ENCODE measurements around the gene SLC44A1. TPM values are rescaled to one million over a fixed set of nuclear protein-coding genes. Genes with fewer than 3 reads are reported as not detected.

Gene SLC44A1
- total and polyA plus RNA-seq, 2 of the 13 experiments (the other 11 are each of a cell fraction or from before 2014, with no cell fraction given), result 21.4 to 40.8 TPM

- POLR2A ChIA-PET, result no interaction called here
- no TSS peak for BruUV-seq (replicated peaks)
- no peaks in the 10 kb centered on the region for H3K27me3 ChIP-seq (ENCODE audit: control insufficient read depth in 1 of 2, insufficient read depth in 2 of 2, low read length in 2 of 2)
- H3K9me3 ChIP-seq (ENCODE audit: low read length), result no peaks in the 10 kb centered on the region
- intact Hi-C loops (cut with micrococcal nuclease; ENCODE audit: unreplicated experiment) (loop anchor here (1.0 to 10.0 kb wide), 7 partner anchors 170 to 630 kb away; partner anchors contain the start of gene SLC44A1), in situ Hi-C loops (cut with HindIII; ENCODE audit: extremely low pct_ligation_motif_present, low pct_unique_long_range_greater_than_20kb) (loop anchor here (5.0 to 10.0 kb wide), 3 partner anchors 163 to 550 kb away; no protein-coding TSS in a partner anchor)
- ATAC-seq (no peak), FAIRE-seq (peak; percentile 62), DNase-seq (ENCODE audit: low spot score) (peak; percentile 62)
- H3K4me2 ChIP-seq (ENCODE audit: low read depth, low read length), result peak overlapping the region; percentile 67
- 2% methylated on average over 5 of the region's 6 CpGs for WGBS (ENCODE audit: low lambda C conversion rate)
- no peak overlapping the region for H3K4me3 ChIP-seq (replicated peaks in 1 of 3; ENCODE audit: insufficient read depth in 1 of 3, low read depth in 2 of 3, low read length in 3 of 3)
- no peaks in the 10 kb centered on the region for H3K79me2 ChIP-seq (ENCODE audit: insufficient read depth, low read length)
- no peaks in the 10 kb centered on the region for H3K36me3 ChIP-seq (replicated peaks in 1 of 2; ENCODE audit: control insufficient read depth in 1 of 2, insufficient read depth in 2 of 2, low read length in 2 of 2)
- no peaks in the 10 kb centered on the region for H4K20me1 ChIP-seq (ENCODE audit: insufficient read depth, low read length)
- H2AFZ ChIP-seq (ENCODE audit: low read length), result no peak overlapping the region
- H3K27ac ChIP-seq (ENCODE audit: extremely low read length, insufficient read depth, low read length), result no peak overlapping the region
- CTCF ChIA-PET (ENCODE audit: low intra/inter-chr PET ratio, low total read pairs), result interaction anchor here (1.0 to 2.2 kb wide), 4 partner anchors 227 to 552 kb away, joined by 3 to 19 read pairs (median 4); no protein-coding TSS in a partner anchor
- peaks cover 75% of the 10 kb centered on the region for H3K4me1 ChIP-seq (ENCODE audit: insufficient read depth, low read length)
- H3K9ac ChIP-seq (ENCODE audit: insufficient read depth, low read depth, low read length), result no peak overlapping the region
- TF ChIP-seq NR2F2 (IDR thresholded peaks at IDR 0.05; ENCODE audit: borderline replicate concordance, low read depth) (no peak), ZMYM4 (CRISPR knock-in tag; IDR thresholded peaks at IDR 0.05) (peak; percentile 52; the same call in 1 of the 2 replicates), TGIF2 (CRISPR knock-in tag; IDR thresholded peaks at IDR 0.05) (no peak), GTF3A (CRISPR knock-in tag; conservative IDR thresholded peaks at IDR 0.05) (no peak), YY1 (IDR thresholded peaks at IDR 0.05; ENCODE audit: insufficient read depth, insufficient replicate concordance, low read depth, low read length) (peak; percentile 35), ZNF737 (CRISPR knock-in tag; IDR thresholded peaks at IDR 0.05; ENCODE audit: borderline replicate concordance) (no peak), ZNF691 (CRISPR knock-in tag; IDR thresholded peaks at IDR 0.05; ENCODE audit: borderline replicate concordance, low read depth) (no peak), ZNF441 (CRISPR knock-in tag; IDR thresholded peaks at IDR 0.05; ENCODE audit: borderline replicate concordance) (0 out of 2 replicates have a peak, but pooled peaks have one; percentile 41), KLF15 (CRISPR knock-in tag; IDR thresholded peaks at IDR 0.05; ENCODE audit: borderline replicate concordance) (no peak), GATAD2A (CRISPR knock-in tag; IDR thresholded peaks at IDR 0.05) (peak; percentile 37; the same call in 1 of the 2 replicates), PITX1 (CRISPR knock-in tag; IDR thresholded peaks at IDR 0.05) (no peak), ZBTB7A (CRISPR knock-in tag; IDR thresholded peaks at IDR 0.05) (0 out of 2 replicates have a peak, but pooled peaks have one; percentile 36)
- TF ChIP-seq, protein P1, sequence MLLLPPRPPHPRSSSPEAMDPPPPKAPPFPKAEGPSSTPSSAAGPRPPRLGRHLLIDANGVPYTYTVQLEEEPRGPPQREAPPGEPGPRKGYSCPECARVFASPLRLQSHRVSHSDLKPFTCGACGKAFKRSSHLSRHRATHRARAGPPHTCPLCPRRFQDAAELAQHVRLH (CRISPR knock-in tag; IDR thresholded peaks at IDR 0.05; ENCODE audit: borderline replicate concordance, low read depth), result 0 out of 2 replicates have a peak, but pooled peaks have one; percentile 18
- TF ChIP-seq, protein P2, sequence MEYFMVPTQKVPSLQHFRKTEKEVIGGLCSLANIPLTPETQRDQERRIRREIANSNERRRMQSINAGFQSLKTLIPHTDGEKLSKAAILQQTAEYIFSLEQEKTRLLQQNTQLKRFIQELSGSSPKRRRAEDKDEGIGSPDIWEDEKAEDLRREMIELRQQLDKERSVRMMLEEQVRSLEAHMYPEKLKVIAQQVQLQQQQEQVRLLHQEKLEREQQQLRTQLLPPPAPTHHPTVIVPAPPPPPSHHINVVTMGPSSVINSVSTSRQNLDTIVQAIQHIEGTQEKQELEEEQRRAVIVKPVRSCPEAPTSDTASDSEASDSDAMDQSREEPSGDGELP (IDR thresholded peaks at IDR 0.05; ENCODE audit: borderline replicate concordance, low read depth), result peak; percentile 12; the same call in 1 of the 2 replicates
- TF ChIP-seq, protein P3, sequence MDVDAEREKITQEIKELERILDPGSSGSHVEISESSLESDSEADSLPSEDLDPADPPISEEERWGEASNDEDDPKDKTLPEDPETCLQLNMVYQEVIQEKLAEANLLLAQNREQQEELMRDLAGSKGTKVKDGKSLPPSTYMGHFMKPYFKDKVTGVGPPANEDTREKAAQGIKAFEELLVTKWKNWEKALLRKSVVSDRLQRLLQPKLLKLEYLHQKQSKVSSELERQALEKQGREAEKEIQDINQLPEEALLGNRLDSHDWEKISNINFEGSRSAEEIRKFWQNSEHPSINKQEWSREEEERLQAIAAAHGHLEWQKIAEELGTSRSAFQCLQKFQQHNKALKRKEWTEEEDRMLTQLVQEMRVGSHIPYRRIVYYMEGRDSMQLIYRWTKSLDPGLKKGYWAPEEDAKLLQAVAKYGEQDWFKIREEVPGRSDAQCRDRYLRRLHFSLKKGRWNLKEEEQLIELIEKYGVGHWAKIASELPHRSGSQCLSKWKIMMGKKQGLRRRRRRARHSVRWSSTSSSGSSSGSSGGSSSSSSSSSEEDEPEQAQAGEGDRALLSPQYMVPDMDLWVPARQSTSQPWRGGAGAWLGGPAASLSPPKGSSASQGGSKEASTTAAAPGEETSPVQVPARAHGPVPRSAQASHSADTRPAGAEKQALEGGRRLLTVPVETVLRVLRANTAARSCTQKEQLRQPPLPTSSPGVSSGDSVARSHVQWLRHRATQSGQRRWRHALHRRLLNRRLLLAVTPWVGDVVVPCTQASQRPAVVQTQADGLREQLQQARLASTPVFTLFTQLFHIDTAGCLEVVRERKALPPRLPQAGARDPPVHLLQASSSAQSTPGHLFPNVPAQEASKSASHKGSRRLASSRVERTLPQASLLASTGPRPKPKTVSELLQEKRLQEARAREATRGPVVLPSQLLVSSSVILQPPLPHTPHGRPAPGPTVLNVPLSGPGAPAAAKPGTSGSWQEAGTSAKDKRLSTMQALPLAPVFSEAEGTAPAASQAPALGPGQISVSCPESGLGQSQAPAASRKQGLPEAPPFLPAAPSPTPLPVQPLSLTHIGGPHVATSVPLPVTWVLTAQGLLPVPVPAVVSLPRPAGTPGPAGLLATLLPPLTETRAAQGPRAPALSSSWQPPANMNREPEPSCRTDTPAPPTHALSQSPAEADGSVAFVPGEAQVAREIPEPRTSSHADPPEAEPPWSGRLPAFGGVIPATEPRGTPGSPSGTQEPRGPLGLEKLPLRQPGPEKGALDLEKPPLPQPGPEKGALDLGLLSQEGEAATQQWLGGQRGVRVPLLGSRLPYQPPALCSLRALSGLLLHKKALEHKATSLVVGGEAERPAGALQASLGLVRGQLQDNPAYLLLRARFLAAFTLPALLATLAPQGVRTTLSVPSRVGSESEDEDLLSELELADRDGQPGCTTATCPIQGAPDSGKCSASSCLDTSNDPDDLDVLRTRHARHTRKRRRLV (CRISPR knock-in tag; IDR thresholded peaks at IDR 0.05), result no peak
Measured at GRCh38 chr9:105414947-105415661, 170.7 kb downstream of the SLC44A1 start.
